Measurements from ENCODE around the gene MRPL38.
"Not testable (repeated sequence)": the region's sequence is repeated elsewhere in the genome, so short reads cannot be mapped to it uniquely, and the experiment has no call there.

Gene MRPL38

GRCh38 chr17:75868730-75869281, 35.9 kb downstream of the MRPL38 start:
- not testable (repeated sequence) for DNase-seq; H3K9me3 Mint-ChIP-seq; H3K27me3 Mint-ChIP-seq; H3K36me3 Mint-ChIP-seq (ENCODE audit: low read depth); H3K4me3 Mint-ChIP-seq; H3K27ac Mint-ChIP-seq
- H3K4me1 Mint-ChIP-seq (ENCODE audit: low read depth), result peaks cover 27% of the 10 kb centered on the region

GRCh38 chr17:75865404-75866188, 39.1 kb downstream of the MRPL38 start:
- peak overlapping the region; percentile 18 for H3K27ac Mint-ChIP-seq

GRCh38 chr17:75864887-75865286, 39.8 kb downstream of the MRPL38 start:
- H3K9me3 Mint-ChIP-seq; H3K4me3 Mint-ChIP-seq; H3K36me3 Mint-ChIP-seq (ENCODE audit: low read depth); H3K27me3 Mint-ChIP-seq; DNase-seq: not testable (repeated sequence)
- H3K4me1 Mint-ChIP-seq (ENCODE audit: low read depth), result peaks cover 18% of the 10 kb centered on the region
- H3K27ac Mint-ChIP-seq, result peak overlapping the region; percentile 83

More at GRCh38 chr17:75865404-75866188, 39.1 kb downstream of the MRPL38 start:
- H3K36me3 Mint-ChIP-seq (ENCODE audit: low read depth); H3K4me3 Mint-ChIP-seq; H3K27me3 Mint-ChIP-seq; H3K9me3 Mint-ChIP-seq; DNase-seq: not testable (repeated sequence)
- peaks cover 18% of the 10 kb centered on the region for H3K4me1 Mint-ChIP-seq (ENCODE audit: low read depth)

GRCh38 chr17:75864448-75864871, 40.2 kb downstream of the MRPL38 start:
- H3K27me3 Mint-ChIP-seq, result no peaks in the 10 kb centered on the region
- H3K4me1 Mint-ChIP-seq (ENCODE audit: low read depth), result peaks cover 21% of the 10 kb centered on the region
- H3K4me3 Mint-ChIP-seq, result no peak overlapping the region
- H3K9me3 Mint-ChIP-seq, result no peaks in the 10 kb centered on the region
- H3K36me3 Mint-ChIP-seq (ENCODE audit: low read depth), result no peaks in the 10 kb centered on the region
- peak; percentile 54 for DNase-seq
- peak overlapping the region; percentile 83 for H3K27ac Mint-ChIP-seq

GRCh38 chr17:75861927-75862317, 42.8 kb downstream of the MRPL38 start:
- H3K4me1 Mint-ChIP-seq (ENCODE audit: low read depth), result peaks cover 36% of the 10 kb centered on the region
- H3K27me3 Mint-ChIP-seq, result no peaks in the 10 kb centered on the region
- H3K4me3 Mint-ChIP-seq, result no peak overlapping the region
- H3K9me3 Mint-ChIP-seq, result no peaks in the 10 kb centered on the region
- no peaks in the 10 kb centered on the region for H3K36me3 Mint-ChIP-seq (ENCODE audit: low read depth)
- no peak for DNase-seq
- H3K27ac Mint-ChIP-seq, result no peak overlapping the region

- H3K4me1 Mint-ChIP-seq (ENCODE audit: low read depth), result peaks cover 34% of the 10 kb centered on the region
- not testable (repeated sequence) for H3K36me3 Mint-ChIP-seq (ENCODE audit: low read depth); H3K9me3 Mint-ChIP-seq; DNase-seq; H3K27ac Mint-ChIP-seq; H3K4me3 Mint-ChIP-seq; H3K27me3 Mint-ChIP-seq
These were observed 45.3 kb downstream of the MRPL38 start for GRCh38 chr17:75859358-75859757.

GRCh38 chr17:75856062-75856756, 48.5 kb downstream of the MRPL38 start:
- H3K4me1 Mint-ChIP-seq (ENCODE audit: low read depth), result peaks cover 43% of the 10 kb centered on the region
- no peaks in the 10 kb centered on the region for H3K27me3 Mint-ChIP-seq
- H3K4me3 Mint-ChIP-seq, result no peak overlapping the region
- DNase-seq, result no peak
- peak overlapping the region; percentile 89 for H3K27ac Mint-ChIP-seq
- peaks cover 7% of the 10 kb centered on the region for H3K36me3 Mint-ChIP-seq (ENCODE audit: low read depth)
- H3K9me3 Mint-ChIP-seq, result no peaks in the 10 kb centered on the region

- Mint-ChIP-seq H3K27me3 (no peaks in the 10 kb centered on the region), H3K36me3 (ENCODE audit: low read depth) (peaks cover 14% of the 10 kb centered on the region), H3K9me3 (no peaks in the 10 kb centered on the region), H3K4me3 (no peak within 1 kb of the TSS), H3K4me1 (ENCODE audit: low read depth) (peaks cover 42% of the 10 kb centered on the region), H3K27ac (peak within 1 kb of the TSS; percentile 89)
- DNase-seq, result peak; percentile 95
These were observed 49.2 kb downstream of the MRPL38 start, which contains the start of gene WBP2 for GRCh38 chr17:75855310-75856061. WBP2 (minus strand) TSS chr17:75855335; CDS start chr17:75855297, 38 bp downstream.

GRCh38 chr17:75854881-75855309, 49.8 kb downstream of the MRPL38 start:
- H3K9me3 Mint-ChIP-seq, result no peaks in the 10 kb centered on the region
- no peak for DNase-seq
- H3K27ac Mint-ChIP-seq, result no peak overlapping the region
- no peaks in the 10 kb centered on the region for H3K27me3 Mint-ChIP-seq
- H3K4me1 Mint-ChIP-seq (ENCODE audit: low read depth), result peaks cover 42% of the 10 kb centered on the region
- no peak overlapping the region for H3K4me3 Mint-ChIP-seq
- H3K36me3 Mint-ChIP-seq (ENCODE audit: low read depth), result peaks cover 17% of the 10 kb centered on the region

GRCh38 chr17:75854101-75854748, 50.5 kb downstream of the MRPL38 start:
- Mint-ChIP-seq H3K9me3 (no peaks in the 10 kb centered on the region), H3K27me3 (no peaks in the 10 kb centered on the region), H3K36me3 (ENCODE audit: low read depth) (peaks cover 23% of the 10 kb centered on the region), H3K4me1 (ENCODE audit: low read depth) (peaks cover 37% of the 10 kb centered on the region), H3K4me3 (no peak overlapping the region), H3K27ac (no peak overlapping the region)
- DNase-seq, result no peak

- Mint-ChIP-seq H3K4me3 (no peak overlapping the region), H3K9me3 (no peaks in the 10 kb centered on the region), H3K27ac (peak overlapping the region; percentile 73), H3K36me3 (ENCODE audit: low read depth) (peaks cover 29% of the 10 kb centered on the region), H3K27me3 (no peaks in the 10 kb centered on the region), H3K4me1 (ENCODE audit: low read depth) (peaks cover 34% of the 10 kb centered on the region)
- no peak for DNase-seq
These were observed 51.3 kb downstream of the MRPL38 start for GRCh38 chr17:75853433-75853832.

- not testable (repeated sequence) for DNase-seq, H3K9me3 Mint-ChIP-seq, H3K27me3 Mint-ChIP-seq, H3K4me3 Mint-ChIP-seq
- peak overlapping the region; percentile 60 for H3K27ac Mint-ChIP-seq
- H3K4me1 Mint-ChIP-seq (ENCODE audit: low read depth), result peaks cover 32% of the 10 kb centered on the region
- peaks cover 47% of the 10 kb centered on the region for H3K36me3 Mint-ChIP-seq (ENCODE audit: low read depth)
These were observed 53.0 kb downstream of the MRPL38 start for GRCh38 chr17:75851693-75851991.

- no peak for DNase-seq
- Mint-ChIP-seq H3K27me3 (no peaks in the 10 kb centered on the region), H3K27ac (peak overlapping the region; percentile 60), H3K36me3 (ENCODE audit: low read depth) (peaks cover 52% of the 10 kb centered on the region), H3K4me3 (no peak overlapping the region), H3K9me3 (no peaks in the 10 kb centered on the region), H3K4me1 (ENCODE audit: low read depth) (peaks cover 27% of the 10 kb centered on the region)
These were observed 53.6 kb downstream of the MRPL38 start for GRCh38 chr17:75850928-75851692.
